H1 (cell line): ENCODE measurements around the gene DUOXA1. TPM values are rescaled to one million over a fixed set of nuclear protein-coding genes. Genes with fewer than 3 reads are reported as not detected.

Experiments
- CTCF ChIA-PET: fragments of 300-600 bp; sonication (Branson Sonifier 250); formaldehyde crosslinking; loops from one replicate; lab custom pipeline; 2021; ENCODE audit not compliant: partially characterized antibody; lab: Charles Lee
- POLR2A ChIA-PET: fragments of 300-600 bp; sonication (Branson Sonifier 250); formaldehyde crosslinking; loops from one replicate; lab custom pipeline; 2021; ENCODE audit warnings: inconsistent platforms; ENCODE audit not compliant: partially characterized antibody; lab: Charles Lee
- DNase-seq, 2 experiments: peaks; one replicate each; pipeline versions ENCODE4 v3.0.0 to v3.0.0-alpha.2; 2010 to 2022; ENCODE audit warnings: low spot score in 2 of 2, low read depth in 1 of 2, mixed read lengths in 1 of 2
- FAIRE-seq: peaks from 2 replicates; lab custom pipeline; 2011; peaks lifted over from hg19 to GRCh38; lab: Jason Lieb, UNC
- H2AFZ ChIP-seq: 2 replicates; pipeline ENCODE4 v1.8.1; 2012; ENCODE audit warnings: low read length, inconsistent platforms
- H2AK5ac ChIP-seq: 2 replicates; pipeline ENCODE4 v1.6.1; 2013; ENCODE audit warnings: low read depth, low read length
- H2BK120ac ChIP-seq: replicated peaks from 2 replicates; pipeline ENCODE3; 2013; ENCODE audit warnings: low read depth, low read length, inconsistent platforms
- H2BK12ac ChIP-seq: 2 replicates; pipeline ENCODE4 v1.6.1; 2013; ENCODE audit warnings: low read depth, low read length
- H2BK15ac ChIP-seq: 2 replicates; pipeline ENCODE4 v1.6.1; 2013; ENCODE audit warnings: low read length
- H2BK20ac ChIP-seq: 2 replicates; pipeline ENCODE4 v1.6.1; 2013; ENCODE audit warnings: low read length
- H2BK5ac ChIP-seq: 2 replicates; pipeline ENCODE4 v1.6.1; 2013; ENCODE audit warnings: low read depth, low read length
- H3K14ac ChIP-seq: 2 replicates; pipeline ENCODE4 v1.6.1; 2013; ENCODE audit warnings: inconsistent platforms; ENCODE audit not compliant: insufficient read length
- H3K18ac ChIP-seq: 2 replicates; pipeline ENCODE4 v1.6.1; 2013; ENCODE audit warnings: low read length; ENCODE audit errors: extremely low read depth
- H3K23ac ChIP-seq: 2 replicates; pipeline ENCODE4 v1.6.1; 2013; ENCODE audit warnings: inconsistent platforms; ENCODE audit not compliant: insufficient read length
- H3K23me2 ChIP-seq: 2 replicates; pipeline ENCODE4 v1.6.1; 2013; ENCODE audit warnings: low read depth, low read length
- H3K27ac ChIP-seq: 2 replicates; pipeline ENCODE4 v1.6.1; 2011; ENCODE audit warnings: low read depth, low read length, inconsistent platforms
- H3K27me3 ChIP-seq, 4 experiments: replicated peaks in 1 of 4; 1 replicate in 1 of 4; 2 replicates in 3 of 4; pipeline versions ENCODE4 v1.6.1 to v1.8.1; 2011 to 2013; ENCODE audit warnings: low read length in 3 of 4, mild to moderate bottlenecking in 3 of 4, inconsistent platforms in 2 of 4, mixed read lengths in 2 of 4, moderate library complexity in 1 of 4; ENCODE audit not compliant: control insufficient read depth in 3 of 4, insufficient read depth in 3 of 4; ENCODE audit errors: extremely low read depth in 1 of 4
- H3K36me3 ChIP-seq, 4 experiments: 2 replicates each; pipeline versions ENCODE4 v1.6.1 to v1.8.1; 2011 to 2013; ENCODE audit warnings: mild to moderate bottlenecking in 4 of 4, low read length in 3 of 4, moderate library complexity in 2 of 4, control low read depth in 1 of 4, inconsistent platforms in 1 of 4; ENCODE audit not compliant: insufficient read depth in 4 of 4, control insufficient read depth in 2 of 4
- H3K4ac ChIP-seq: replicated peaks from 2 replicates; pipeline ENCODE3; 2013; ENCODE audit warnings: low read length, low read depth, mixed read lengths, inconsistent platforms; ENCODE audit not compliant: insufficient read length
- H3K4me1 ChIP-seq, 4 experiments: replicated peaks in 1 of 4; 1 replicate in 1 of 4; 2 replicates in 3 of 4; pipeline versions ENCODE4 v1.6.1 to v1.8.1; 2011 to 2013; ENCODE audit warnings: low read length in 3 of 4, inconsistent platforms in 2 of 4, mixed read lengths in 1 of 4; ENCODE audit not compliant: insufficient read depth in 4 of 4, control insufficient read depth in 3 of 4
- H3K4me2 ChIP-seq, 2 experiments: 2 replicates each; pipeline versions ENCODE4 v1.6.1 to v1.8.1; 2011 to 2013; ENCODE audit warnings: low read depth in 2 of 2, low read length in 2 of 2, control low read depth in 1 of 2, inconsistent platforms in 1 of 2, mild to moderate bottlenecking in 1 of 2; ENCODE audit not compliant: insufficient read depth in 1 of 2
- H3K4me3 ChIP-seq, 4 experiments: fragments of 200-600, 300-600 bp in 1 of 4; sonication (generic), shearing (Covaris generic), sonication (Bioruptor Twin) in 1 of 4; 2 replicates each; pipeline versions ENCODE4 v1.5.1 to v1.8.1; 2011 to 2016; ENCODE audit warnings: low read length in 4 of 4, low read depth in 3 of 4, control low read depth in 2 of 4, inconsistent platforms in 2 of 4, mild to moderate bottlenecking in 2 of 4, mixed read lengths in 1 of 4, moderate library complexity in 1 of 4; ENCODE audit not compliant: insufficient read depth in 2 of 4; ENCODE audit errors: extremely low read depth in 1 of 4
- H3K56ac ChIP-seq: replicated peaks from 2 replicates; pipeline ENCODE3; 2013; ENCODE audit warnings: low read depth, mild to moderate bottlenecking, mixed read lengths, low read length, inconsistent platforms; ENCODE audit not compliant: insufficient read length
- H3K79me1 ChIP-seq: 2 replicates; pipeline ENCODE4 v1.6.1; 2013; ENCODE audit warnings: low read depth, low read length, control low read depth
- H3K79me2 ChIP-seq, 2 experiments: 2 replicates each; pipeline versions ENCODE4 v1.6.1 to v1.8.1; 2012 to 2013; ENCODE audit warnings: low read length in 2 of 2, mild to moderate bottlenecking in 2 of 2, inconsistent platforms in 1 of 2; ENCODE audit not compliant: insufficient read depth in 2 of 2, control insufficient read depth in 1 of 2
- H3K9ac ChIP-seq, 4 experiments: replicated peaks in 1 of 4; 1 replicate in 1 of 4; 2 replicates in 3 of 4; pipeline versions ENCODE4 v1.6.1 to v1.8.1; 2011 to 2013; ENCODE audit warnings: low read depth in 3 of 4, low read length in 3 of 4, control low read depth in 2 of 4, mild to moderate bottlenecking in 2 of 4, moderate library complexity in 2 of 4, inconsistent platforms in 1 of 4; ENCODE audit errors: extremely low read depth in 1 of 4
- H3K9me3 ChIP-seq, 2 experiments: 2 replicates each; pipeline versions ENCODE4 v1.6.1 to v1.8.1; 2012 to 2013; ENCODE audit warnings: mild to moderate bottlenecking in 2 of 2, moderate library complexity in 2 of 2, control low read depth in 1 of 2, inconsistent platforms in 1 of 2, low read depth in 1 of 2, low read length in 1 of 2, mixed read lengths in 1 of 2; ENCODE audit not compliant: insufficient read depth in 2 of 2
- H4K20me1 ChIP-seq, 2 experiments: replicated peaks in 1 of 2; 2 replicates each; pipeline versions ENCODE3 to v1.8.1; 2011 to 2013; ENCODE audit warnings: inconsistent platforms in 2 of 2, low read length in 2 of 2, mild to moderate bottlenecking in 1 of 2; ENCODE audit not compliant: insufficient read depth in 2 of 2, control insufficient read depth in 1 of 2
- H4K5ac ChIP-seq: 2 replicates; pipeline ENCODE4 v1.6.1; 2013; ENCODE audit warnings: low read length, low read depth, mixed read lengths, inconsistent platforms; ENCODE audit not compliant: insufficient read length
- H4K8ac ChIP-seq: 2 replicates; pipeline ENCODE4 v1.8.0; 2013; ENCODE audit warnings: mild to moderate bottlenecking, moderate library complexity, low read length, inconsistent platforms; ENCODE audit not compliant: insufficient read depth; ENCODE audit errors: extremely low read depth
- H4K91ac ChIP-seq: replicated peaks from 2 replicates; pipeline ENCODE3; 2013; ENCODE audit warnings: low read length, mixed read lengths, inconsistent platforms; ENCODE audit not compliant: insufficient read length
- ASH2L ChIP-seq: fragments of 200-600, 300-600 bp; sonication (generic); IDR thresholded peaks from one replicate; pipeline ENCODE4 v1.7.1; 2017; ENCODE audit warnings: low read length
- CHD2 ChIP-seq: IDR thresholded peaks from 2 replicates; pipeline ENCODE4 v1.6.1; 2012; ENCODE audit warnings: low read length, improper control_type of control experiment
- EZH2 ChIP-seq: fragments of 200-600 bp; sonication (generic); IDR thresholded peaks from 2 replicates; pipeline ENCODE4 v1.7.1; 2012; ENCODE audit warnings: low read depth, mild to moderate bottlenecking, moderate library complexity, low read length, inconsistent platforms; ENCODE audit not compliant: severe bottlenecking
- NANOG ChIP-seq: IDR thresholded peaks from 2 replicates; pipeline ENCODE4 v1.6.1; 2011; ENCODE audit warnings: low read length, low read depth, mild to moderate bottlenecking, inconsistent platforms; ENCODE audit not compliant: insufficient read depth, poor library complexity, severe bottlenecking
- POLR2AphosphoS5 ChIP-seq: IDR thresholded peaks from 2 replicates; pipeline ENCODE4 v1.6.1; 2011; ENCODE audit warnings: low read depth, low read length
- RNF2 ChIP-seq: fragments of 200-900, 300-1000 bp; sonication (generic); IDR thresholded peaks from 2 replicates; pipeline ENCODE4 v1.7.1; 2016; ENCODE audit warnings: borderline replicate concordance, low read depth, mild to moderate bottlenecking, antibody characterized with exemption, low read length; ENCODE audit not compliant: poor library complexity, severe bottlenecking; ENCODE audit errors: missing control alignments
- SUZ12 ChIP-seq: fragments of 200-600 bp; sonication (generic); IDR thresholded peaks from 2 replicates; pipeline ENCODE4 v1.6.1; 2012; ENCODE audit warnings: mild to moderate bottlenecking, inconsistent platforms, low read length, moderate library complexity, mixed read lengths
- TAF1 ChIP-seq: IDR thresholded peaks from 2 replicates; pipeline ENCODE4 v1.6.1; 2011; ENCODE audit warnings: mild to moderate bottlenecking, low read depth, low read length
- WGBS, 2 experiments: shearing (Covaris generic) in 1 of 2; methylation state at CpG; one replicate each; pipeline versions ENCODE4 v1.1.6 to v1.1.7; 2013 to 2015; ENCODE audit warnings: low lambda C conversion rate in 2 of 2, mixed read lengths in 2 of 2, inconsistent platforms in 1 of 2, low coverage in 1 of 2, missing lambda C conversion rate in 1 of 2; ENCODE audit not compliant: insufficient replicate concordance in 2 of 2, insufficient coverage in 1 of 2, insufficient read length in 1 of 2; ENCODE audit errors: extremely low coverage in 1 of 2, missing lambda C conversion rate in 1 of 2; 5-methylcytosine and 5-hydroxymethylcytosine counted together
- polyA plus RNA-seq, 7 experiments: library from polyadenylated mRNA; depleted of rRNA in 3 of 7; stranded (reverse) in 5 of 7; unstranded in 2 of 7; fragments of >200 nt in 5 of 7; fragments of 200-250 nt in 2 of 7; gene quantifications; 1 replicate in 5 of 7; 2 replicates in 1 of 7; 4 replicates in 1 of 7; pipeline versions ENCODE4 v1.2.1 to v1.2.3, GENCODE V29; 2011 to 2013; ENCODE audit warnings: missing spikeins in 2 of 7, mixed read lengths in 2 of 7
- total RNA-seq: library from RNA; stranded (reverse); fragmentation: NEBNext Ultra II Directional; extraction: Animal tissue kit (Norgen Biotek cat#: 25700); gene quantifications from 2 replicates; pipeline ENCODE4 v1.2.1, GENCODE V29; 2021
- TF ChIP-seq, protein P1 (sequence below): IDR thresholded peaks from 2 replicates; pipeline ENCODE4 v1.6.1; 2012; ENCODE audit warnings: inconsistent platforms

Gene DUOXA1
- total and polyA plus RNA-seq, 2 of the 8 experiments (the other 6 are each of a cell fraction or from before 2014, with no cell fraction given) = 0.18 TPM; not detected in 1

- ChIA-PET CTCF (interaction anchor here (1.1 to 7.9 kb wide), 5 partner anchors 11 to 72 kb away, joined by 3 to 45 read pairs (median 8); partner anchors contain the start of genes DUOX2 and DUOXA2), POLR2A (interaction anchor here (1.1 to 1.5 kb wide), 2 partner anchors 38 to 57 kb away, joined by 3 to 4 read pairs; no protein-coding TSS in a partner anchor)
- peaks cover 0 to 6% (median 2%) of the 10 kb centered on the region in 4 experiments; a peak in 4 of 7 replicates for H3K4me1 ChIP-seq
- H2BK5ac ChIP-seq = no peak overlapping the region
- H3K4ac ChIP-seq = no peak overlapping the region
- H2BK120ac ChIP-seq = no peak overlapping the region
- H3K9me3 ChIP-seq = no peaks in the 10 kb centered on the region
- no peak overlapping the region for H3K14ac ChIP-seq
- no peak overlapping the region for H3K27ac ChIP-seq
- FAIRE-seq (no peak), DNase-seq (no peak)
- no peak overlapping the region for H4K91ac ChIP-seq
- no peak overlapping the region for H3K56ac ChIP-seq
- no peak overlapping the region for H2BK15ac ChIP-seq
- H2BK12ac ChIP-seq = peak overlapping the region; percentile 50; the same call in 1 of the 2 replicates
- peaks cover 5% of the 10 kb centered on the region; the same call in 1 of the 2 replicates for H3K23me2 ChIP-seq
- H3K4me3 ChIP-seq = peak overlapping the region; percentile 39 to 66 (median 44)
- H4K5ac ChIP-seq = no peak overlapping the region
- no peak overlapping the region for H3K23ac ChIP-seq
- H2BK20ac ChIP-seq = no peak overlapping the region
- H3K4me2 ChIP-seq = peak overlapping the region; percentile 63 to 92
- no peaks in the 10 kb centered on the region for H3K79me2 ChIP-seq
- 11% methylated on average over 27 of the region's 47 CpGs; no CpG with 5 or more reads in 1 of the 2 experiments for WGBS, 2 experiments
- H3K79me1 ChIP-seq = no peaks in the 10 kb centered on the region
- TF ChIP-seq SUZ12 (peak; percentile 88), NANOG (no peak), RNF2 (peak; percentile 80), POLR2AphosphoS5 (no peak), CHD2 (no peak), EZH2 (peak; percentile 90), ASH2L (no peak), TAF1 (no peak)
- TF ChIP-seq, protein P1, sequence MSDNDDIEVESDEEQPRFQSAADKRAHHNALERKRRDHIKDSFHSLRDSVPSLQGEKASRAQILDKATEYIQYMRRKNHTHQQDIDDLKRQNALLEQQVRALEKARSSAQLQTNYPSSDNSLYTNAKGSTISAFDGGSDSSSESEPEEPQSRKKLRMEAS = no peak
- TF ChIP-seq, all 59 proteins: peak for 3
- no peak overlapping the region for H2AK5ac ChIP-seq
- no peaks in the 10 kb centered on the region for H3K36me3 ChIP-seq
- peak overlapping the region; percentile 14; the same call in 1 of the 2 replicates for H2AFZ ChIP-seq
- H3K27me3 ChIP-seq = peaks cover 68 to 92% (median 79%) of the 10 kb centered on the region in 4 experiments
- no peak overlapping the region for H3K9ac ChIP-seq
- H3K18ac ChIP-seq = peak overlapping the region; percentile 60; the same call in 1 of the 2 replicates
- no peak overlapping the region for H4K8ac ChIP-seq
- peaks cover 0 to 2% of the 10 kb centered on the region in 2 experiments for H4K20me1 ChIP-seq
These were observed 574 bp downstream of the DUOXA1 start for GRCh38 chr15:45128971-45129639.
